ENCODE data around the gene SNU13.

Gene SNU13

GRCh38 chr22:41658869-41659268 is 29.8 kb downstream of the SNU13 start:
- TF ChIP-seq RAD21 (IDR thresholded peaks at IDR 0.05; ENCODE audit: low read depth) (no peak), REST (IDR thresholded peaks at IDR 0.05; ENCODE audit: low read depth) (no peak), YY1 (IDR thresholded peaks at IDR 0.05; ENCODE audit: low read depth) (no peak), CREB1 (IDR thresholded peaks at IDR 0.05; ENCODE audit: low read depth) (no peak), NFIC (IDR thresholded peaks at IDR 0.05) (no peak), EP300 (IDR thresholded peaks at IDR 0.05; ENCODE audit: borderline replicate concordance) (no peak), TEAD4 (IDR thresholded peaks at IDR 0.05) (no peak), CEBPB (IDR thresholded peaks at IDR 0.05) (no peak)

- TF ChIP-seq EP300 (IDR thresholded peaks at IDR 0.05; ENCODE audit: borderline replicate concordance): no peak
- TF ChIP-seq CREB1 (IDR thresholded peaks at IDR 0.05; ENCODE audit: low read depth): no peak
- no peak for TF ChIP-seq USF1 (IDR thresholded peaks at IDR 0.05)
- no peak for TF ChIP-seq ZBTB7A (IDR thresholded peaks at IDR 0.05; ENCODE audit: low read depth)
- TF ChIP-seq REST (IDR thresholded peaks at IDR 0.05; ENCODE audit: low read depth): no peak
- TF ChIP-seq YY1 (IDR thresholded peaks at IDR 0.05; ENCODE audit: low read depth): no peak
- TF ChIP-seq FOXM1 (IDR thresholded peaks at IDR 0.05; ENCODE audit: borderline replicate concordance, low read depth): no peak
- TF ChIP-seq TCF12 (IDR thresholded peaks at IDR 0.05; ENCODE audit: low read depth): no peak
- TF ChIP-seq NFIC (IDR thresholded peaks at IDR 0.05): no peak
- no peak for TF ChIP-seq RAD21 (IDR thresholded peaks at IDR 0.05; ENCODE audit: low read depth)
- no peak for TF ChIP-seq MAX (IDR thresholded peaks at IDR 0.05)
- TF ChIP-seq TAF1 (IDR thresholded peaks at IDR 0.05; ENCODE audit: low read depth): no peak
- TF ChIP-seq TEAD4 (IDR thresholded peaks at IDR 0.05): no peak
- TF ChIP-seq CEBPB (IDR thresholded peaks at IDR 0.05): no peak
- no peak for TF ChIP-seq EGR1 (IDR thresholded peaks at IDR 0.05)
Observed at GRCh38 chr22:41657709-41658108, 31.0 kb downstream of the SNU13 start.

GRCh38 chr22:41656556-41656955 is 32.1 kb downstream of the SNU13 start:
- no peak for TF ChIP-seq TAF1 (IDR thresholded peaks at IDR 0.05; ENCODE audit: low read depth)
- no peak for TF ChIP-seq TEAD4 (IDR thresholded peaks at IDR 0.05)
- no peak for TF ChIP-seq FOXM1 (IDR thresholded peaks at IDR 0.05; ENCODE audit: borderline replicate concordance, low read depth)
- TF ChIP-seq RAD21 (IDR thresholded peaks at IDR 0.05; ENCODE audit: low read depth): no peak
- TF ChIP-seq NFIC (IDR thresholded peaks at IDR 0.05): no peak
- no peak for TF ChIP-seq USF1 (IDR thresholded peaks at IDR 0.05)
- no peak for TF ChIP-seq ZBTB7A (IDR thresholded peaks at IDR 0.05; ENCODE audit: low read depth)
- no peak for TF ChIP-seq TCF12 (IDR thresholded peaks at IDR 0.05; ENCODE audit: low read depth)
- no peak for TF ChIP-seq EP300 (IDR thresholded peaks at IDR 0.05; ENCODE audit: borderline replicate concordance)
- TF ChIP-seq EGR1 (IDR thresholded peaks at IDR 0.05): no peak
- TF ChIP-seq REST (IDR thresholded peaks at IDR 0.05; ENCODE audit: low read depth): no peak
- TF ChIP-seq CREB1 (IDR thresholded peaks at IDR 0.05; ENCODE audit: low read depth): no peak
- TF ChIP-seq CEBPB (IDR thresholded peaks at IDR 0.05): no peak
- TF ChIP-seq MAX (IDR thresholded peaks at IDR 0.05): no peak
- no peak for TF ChIP-seq YY1 (IDR thresholded peaks at IDR 0.05; ENCODE audit: low read depth)

- no peak for TF ChIP-seq TEAD4 (IDR thresholded peaks at IDR 0.05)
- TF ChIP-seq EGR1 (IDR thresholded peaks at IDR 0.05): no peak
- no peak for TF ChIP-seq CREB1 (IDR thresholded peaks at IDR 0.05; ENCODE audit: low read depth)
- TF ChIP-seq EP300 (IDR thresholded peaks at IDR 0.05; ENCODE audit: borderline replicate concordance): no peak
- no peak for TF ChIP-seq RAD21 (IDR thresholded peaks at IDR 0.05; ENCODE audit: low read depth)
- TF ChIP-seq FOXM1 (IDR thresholded peaks at IDR 0.05; ENCODE audit: borderline replicate concordance, low read depth): no peak
- no peak for TF ChIP-seq REST (IDR thresholded peaks at IDR 0.05; ENCODE audit: low read depth)
- TF ChIP-seq ZBTB7A (IDR thresholded peaks at IDR 0.05; ENCODE audit: low read depth): no peak
- TF ChIP-seq MAX (IDR thresholded peaks at IDR 0.05): no peak
- TF ChIP-seq NFIC (IDR thresholded peaks at IDR 0.05): no peak
- no peak for TF ChIP-seq TAF1 (IDR thresholded peaks at IDR 0.05; ENCODE audit: low read depth)
- no peak for TF ChIP-seq CEBPB (IDR thresholded peaks at IDR 0.05)
- TF ChIP-seq TCF12 (IDR thresholded peaks at IDR 0.05; ENCODE audit: low read depth): no peak
- TF ChIP-seq YY1 (IDR thresholded peaks at IDR 0.05; ENCODE audit: low read depth): no peak
- TF ChIP-seq USF1 (IDR thresholded peaks at IDR 0.05): no peak
Observed at GRCh38 chr22:41654322-41654721, 34.3 kb downstream of the SNU13 start.
